Neuronal stem cell (in vitro differentiated cells): Measurements from ENCODE around the gene RAD9B.
"Not testable (repeated sequence)": the region's sequence is repeated elsewhere in the genome, so short reads cannot be mapped to it uniquely, and the experiment has no call there.

ENCODE experiments used
- DNase-seq: peaks from one replicate; pipeline ENCODE4 v3.0.0-alpha.2; 2013; ENCODE audit warnings: low spot score
- H2AFZ ChIP-seq: one replicate; pipeline ENCODE4 v1.6.1; 2013; ENCODE audit warnings: mild to moderate bottlenecking, low read length, inconsistent platforms
- H2AK5ac ChIP-seq: 2 replicates; pipeline ENCODE4 v1.6.1; 2013; ENCODE audit warnings: low read depth, mild to moderate bottlenecking, inconsistent platforms, low read length, moderate library complexity, mixed read lengths
- H2BK120ac ChIP-seq: 2 replicates; pipeline ENCODE4 v1.6.1; 2013; ENCODE audit warnings: low read depth, mild to moderate bottlenecking, inconsistent platforms, low read length, moderate library complexity, mixed read lengths
- H2BK12ac ChIP-seq: one replicate; pipeline ENCODE4 v1.6.1; 2013; ENCODE audit warnings: low read length, inconsistent platforms
- H2BK15ac ChIP-seq: 2 replicates; pipeline ENCODE4 v1.6.1; 2013; ENCODE audit warnings: mild to moderate bottlenecking, low read length, inconsistent platforms, mixed read lengths
- H2BK5ac ChIP-seq: one replicate; pipeline ENCODE4 v1.6.1; 2013; ENCODE audit warnings: inconsistent platforms, mild to moderate bottlenecking, low read length, moderate library complexity
- H3K14ac ChIP-seq: one replicate; pipeline ENCODE4 v1.6.1; 2013; ENCODE audit warnings: low read length, inconsistent platforms
- H3K18ac ChIP-seq: 2 replicates; pipeline ENCODE4 v1.6.1; 2013; ENCODE audit warnings: low read length, inconsistent platforms
- H3K23ac ChIP-seq: 2 replicates; pipeline ENCODE4 v1.6.1; 2013; ENCODE audit warnings: low read depth, mild to moderate bottlenecking, mixed read lengths, low read length, inconsistent platforms; ENCODE audit not compliant: poor library complexity
- H3K27ac ChIP-seq: replicated peaks from 3 replicates; pipeline ENCODE4 v1.5.1; 2013; ENCODE audit warnings: low read length, inconsistent platforms
- H3K27me3 ChIP-seq, 3 experiments: 2 replicates each; pipeline ENCODE4 v1.6.1; 2013; ENCODE audit warnings: low read length in 3 of 3, mild to moderate bottlenecking in 2 of 3, inconsistent platforms in 1 of 3, low read depth in 1 of 3, mixed read lengths in 1 of 3, moderate library complexity in 1 of 3; ENCODE audit not compliant: control insufficient read depth in 3 of 3, insufficient read depth in 3 of 3
- H3K36me3 ChIP-seq, 2 donors: replicated peaks in 1 of 2; 2 replicates each; pipeline ENCODE4 v1.6.1; 2013; ENCODE audit warnings: low read length in 2 of 2; ENCODE audit not compliant: control insufficient read depth in 2 of 2, insufficient read depth in 2 of 2
- H3K4ac ChIP-seq: 2 replicates; pipeline ENCODE4 v1.6.1; 2013; ENCODE audit warnings: inconsistent platforms, mild to moderate bottlenecking, low read length, moderate library complexity
- H3K4me1 ChIP-seq, 2 donors: 1 replicate in 1 of 2; 2 replicates in 1 of 2; pipeline ENCODE4 v1.6.1; 2013; ENCODE audit warnings: low read length in 2 of 2, low read depth in 1 of 2; ENCODE audit not compliant: control insufficient read depth in 2 of 2, insufficient read depth in 1 of 2
- H3K4me2 ChIP-seq: one replicate; pipeline ENCODE4 v1.6.1; 2013; ENCODE audit warnings: mild to moderate bottlenecking, low read length, inconsistent platforms; ENCODE audit not compliant: insufficient read depth, poor library complexity, severe bottlenecking
- H3K4me3 ChIP-seq, 2 donors: 2 replicates each; pipeline ENCODE4 v1.5.1; 2013; ENCODE audit warnings: low read length in 2 of 2, mild to moderate bottlenecking in 2 of 2, inconsistent platforms in 1 of 2, moderate library complexity in 1 of 2
- H3K79me1 ChIP-seq: one replicate; pipeline ENCODE4 v1.6.1; 2013; ENCODE audit warnings: low read depth, mild to moderate bottlenecking, inconsistent platforms, low read length, moderate library complexity
- H3K9ac ChIP-seq: one replicate; pipeline ENCODE4 v1.6.1; 2013; ENCODE audit warnings: mild to moderate bottlenecking, low read depth, low read length, inconsistent platforms; ENCODE audit not compliant: poor library complexity
- H3K9me3 ChIP-seq, 2 donors: replicated peaks in 1 of 2; 2 replicates each; pipeline versions ENCODE3 to v1.6.1; 2013; ENCODE audit warnings: low read length in 2 of 2, mild to moderate bottlenecking in 2 of 2, inconsistent platforms in 1 of 2, low read depth in 1 of 2, mixed read lengths in 1 of 2, moderate library complexity in 1 of 2; ENCODE audit not compliant: control insufficient read depth in 2 of 2, insufficient read depth in 1 of 2
- H4K8ac ChIP-seq: one replicate; pipeline ENCODE4 v1.6.1; 2013; ENCODE audit warnings: low read depth, mild to moderate bottlenecking, inconsistent platforms, low read length, moderate library complexity
- H4K91ac ChIP-seq: one replicate; pipeline ENCODE4 v1.6.1; 2013; ENCODE audit warnings: low read length, low read depth, mild to moderate bottlenecking, inconsistent platforms; ENCODE audit not compliant: poor library complexity
- WGBS, 2 donors: extraction: QIAGEN DNeasy Blood & Tissue Kit; methylation state at CpG; one replicate each; pipeline ENCODE4 v1.1.7; 2013; ENCODE audit warnings: missing lambda C conversion rate in 2 of 2, mixed read lengths in 1 of 2; ENCODE audit not compliant: insufficient read length in 2 of 2, insufficient replicate concordance in 1 of 2; ENCODE audit errors: extremely low coverage in 2 of 2; 5-methylcytosine and 5-hydroxymethylcytosine counted together

RAD9B gene

DNA sequence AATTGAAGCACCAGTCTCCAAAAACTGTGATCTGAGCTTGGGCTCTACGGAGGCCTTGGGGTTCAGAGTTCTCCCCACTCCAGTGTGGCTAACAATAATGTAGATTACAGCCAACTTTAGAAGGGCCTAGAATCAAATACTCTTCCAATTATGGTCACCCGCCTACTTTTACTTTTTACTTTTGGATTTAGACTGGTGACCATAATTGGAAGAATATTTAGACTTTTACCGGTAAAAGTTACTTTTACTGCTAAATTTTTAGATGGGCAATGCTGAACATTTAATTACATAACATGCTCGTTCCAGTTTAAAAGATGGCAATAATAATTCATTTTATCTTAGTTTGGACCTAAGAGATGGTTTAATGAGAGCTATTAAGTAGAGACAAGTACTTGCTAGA lies 41.8 kb downstream of the RAD9B start:
- Histone ChIP-seq H2BK120ac (no peak overlapping the region), H3K36me3 (peaks cover 1 to 31% of the 10 kb centered on the region in 2 donors), H3K27me3 (no peaks in the 10 kb centered on the region), H3K4me2 (no peak overlapping the region), H3K9me3 (peaks cover 0 to 2% of the 10 kb centered on the region in 2 donors), H3K27ac (no peak overlapping the region), H2AFZ (no peak overlapping the region), H3K9ac (no peak overlapping the region), H2AK5ac (no peak overlapping the region), H4K8ac (no peak overlapping the region), H3K4me3 (no peak overlapping the region), H4K91ac (no peak overlapping the region), H3K18ac (no peak overlapping the region), H3K4me1 (no peaks in the 10 kb centered on the region), H2BK15ac (no peak overlapping the region), H3K23ac (no peak overlapping the region), H2BK5ac (no peak overlapping the region), H2BK12ac (no peak overlapping the region), H3K79me1 (no peaks in the 10 kb centered on the region), H3K4ac (no peak overlapping the region), H3K14ac (no peak overlapping the region)
- no peak for DNase-seq
- WGBS, 2 donors = no CpG with 5 or more reads among the region's 4 CpGs

- WGBS, 2 donors = no CpG with 5 or more reads among the region's 4 CpGs
- not testable (repeated sequence) for H3K9me3 ChIP-seq, H3K27me3 ChIP-seq, H4K91ac ChIP-seq, H2BK12ac ChIP-seq, H3K9ac ChIP-seq, H3K4me2 ChIP-seq, H2AFZ ChIP-seq, H3K27ac ChIP-seq, H2AK5ac ChIP-seq, H3K18ac ChIP-seq, H2BK15ac ChIP-seq, H3K79me1 ChIP-seq, H2BK120ac ChIP-seq, H3K4me3 ChIP-seq, H2BK5ac ChIP-seq, H4K8ac ChIP-seq, H3K4ac ChIP-seq, H3K4me1 ChIP-seq, H3K23ac ChIP-seq, H3K14ac ChIP-seq, DNase-seq
- H3K36me3 ChIP-seq = peaks cover 1 to 25% of the 10 kb centered on the region in 2 donors
Measured at GRCh38 chr12:110545259-110545658, 43.1 kb downstream of the RAD9B start.

DNA sequence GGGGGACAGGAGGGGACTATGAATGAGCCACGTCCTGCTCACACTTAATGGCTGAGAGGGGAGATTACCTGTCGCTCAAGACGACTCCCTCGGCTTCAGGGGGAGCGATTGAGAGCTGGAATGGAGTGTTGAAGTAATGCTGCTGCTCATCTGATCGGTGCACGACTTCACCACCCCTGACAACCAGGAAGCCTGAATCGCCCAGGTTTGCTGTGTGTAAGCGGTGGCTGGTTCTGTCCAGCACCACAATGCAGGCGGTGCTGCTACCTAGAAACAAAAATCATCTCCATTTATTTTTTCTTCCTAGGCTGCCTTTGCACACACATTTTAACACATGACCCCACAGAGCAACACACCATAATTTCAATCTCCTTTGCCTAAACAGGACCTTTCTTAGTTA lies 43.7 kb downstream of the RAD9B start:
- no peak overlapping the region for H3K27ac ChIP-seq

DNA sequence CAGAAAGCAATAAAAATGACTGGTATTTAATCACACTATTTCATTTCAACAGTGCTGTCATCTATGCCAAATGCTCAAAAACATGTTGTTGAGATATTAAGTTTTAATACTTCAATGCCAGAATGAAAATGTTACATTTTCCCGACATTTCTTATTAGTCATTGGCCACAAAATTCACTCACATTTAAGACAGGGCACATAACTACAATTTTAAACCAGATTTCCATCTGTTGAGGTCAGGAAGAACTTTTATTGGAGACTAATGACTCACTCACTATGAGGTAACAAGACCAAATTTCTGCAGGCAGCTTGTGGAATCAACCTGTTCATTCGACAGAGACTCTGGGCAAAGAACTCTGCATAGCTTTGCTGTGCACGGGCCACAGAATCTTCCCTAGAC lies 44.2 kb downstream of the RAD9B start:
- no peak overlapping the region for H3K27ac ChIP-seq
- no peak for DNase-seq
- H3K4me1 ChIP-seq = no peaks in the 10 kb centered on the region
- H3K18ac ChIP-seq = no peak overlapping the region
- no peak overlapping the region for H2BK5ac ChIP-seq
- H3K9me3 ChIP-seq = peaks cover 0 to 2% of the 10 kb centered on the region in 2 donors
- H3K23ac ChIP-seq = no peak overlapping the region
- no peak overlapping the region for H2AK5ac ChIP-seq
- no peak overlapping the region for H4K91ac ChIP-seq
- no peak overlapping the region for H3K4me2 ChIP-seq
- no peaks in the 10 kb centered on the region for H3K27me3 ChIP-seq
- no peak overlapping the region for H3K4me3 ChIP-seq
- no CpG with 5 or more reads among the region's 3 CpGs for WGBS, 2 donors
- peaks cover 1 to 30% of the 10 kb centered on the region in 2 donors for H3K36me3 ChIP-seq
- no peak overlapping the region for H2BK15ac ChIP-seq
- no peak overlapping the region for H3K14ac ChIP-seq
- no peak overlapping the region for H2BK12ac ChIP-seq
- no peak overlapping the region for H3K4ac ChIP-seq
- no peak overlapping the region for H4K8ac ChIP-seq
- H3K9ac ChIP-seq = no peak overlapping the region
- no peak overlapping the region for H2BK120ac ChIP-seq
- no peaks in the 10 kb centered on the region for H3K79me1 ChIP-seq
- no peak overlapping the region for H2AFZ ChIP-seq

More for the DNA sequence above, 43.7 kb downstream of the RAD9B start:
- H3K14ac ChIP-seq = no peak overlapping the region
- no peak overlapping the region for H3K18ac ChIP-seq
- DNase-seq = no peak
- H3K4me2 ChIP-seq = no peak overlapping the region
- WGBS, 2 donors = no CpG with 5 or more reads among the region's 10 CpGs
- no peak overlapping the region for H2BK5ac ChIP-seq
- no peak overlapping the region for H4K8ac ChIP-seq
- no peak overlapping the region for H2BK12ac ChIP-seq
- no peak overlapping the region for H3K4me3 ChIP-seq
- peaks cover 1 to 25% of the 10 kb centered on the region in 2 donors for H3K36me3 ChIP-seq
- no peaks in the 10 kb centered on the region for H3K4me1 ChIP-seq
- H3K9ac ChIP-seq = no peak overlapping the region
- H3K9me3 ChIP-seq = peaks cover 0 to 2% of the 10 kb centered on the region in 2 donors
- H2BK120ac ChIP-seq = no peak overlapping the region
- no peak overlapping the region for H3K23ac ChIP-seq
- H4K91ac ChIP-seq = no peak overlapping the region
- no peaks in the 10 kb centered on the region for H3K27me3 ChIP-seq
- H3K79me1 ChIP-seq = no peaks in the 10 kb centered on the region
- H3K4ac ChIP-seq = no peak overlapping the region
- H2BK15ac ChIP-seq = no peak overlapping the region
- H2AFZ ChIP-seq = no peak overlapping the region
- no peak overlapping the region for H2AK5ac ChIP-seq
